Nucleus accumbens (tissue), 56 donors: ENCODE results near the gene VEZF1.

Experiments
- DNase-seq, 56 donors: peaks; one replicate each; lab custom pipeline; 2025; lab: John Stamatoyannopoulos, UW

The VEZF1 gene

GRCh38 chr17:57955183-57955931 lies 32.7 kb downstream of the VEZF1 start, which contains the start of gene CUEDC1:
Gene CUEDC1 (minus strand): TSS chr17:57955412. CDS start chr17:57885564, 69,848 bp downstream.
- DNase-seq: peak in 47 of 56 donors; percentile 33 to 94 (median 65)

- DNase-seq: peak in 41 of 56 donors; percentile 25 to 76 (median 56)
These were observed 33.5 kb downstream of the VEZF1 start for GRCh38 chr17:57954397-57955182.

- no peak for DNase-seq
These were observed 34.2 kb downstream of the VEZF1 start for GRCh38 chr17:57953705-57954396.

GRCh38 chr17:57953219-57953618 lies 34.8 kb downstream of the VEZF1 start:
- no peak for DNase-seq

GRCh38 chr17:57949649-57950048 lies 38.4 kb downstream of the VEZF1 start:
- DNase-seq: no peak

GRCh38 chr17:57948555-57949420 lies 39.3 kb downstream of the VEZF1 start:
- peak in 1 of 56 donors; percentile 16 for DNase-seq

GRCh38 chr17:57948169-57948554 lies 39.9 kb downstream of the VEZF1 start:
- no peak for DNase-seq

GRCh38 chr17:57947369-57947768 lies 40.7 kb downstream of the VEZF1 start:
- DNase-seq: no peak

- peak in 19 of 56 donors; percentile 17 to 68 (median 34) for DNase-seq
These were observed 41.2 kb downstream of the VEZF1 start for GRCh38 chr17:57946798-57947358.

GRCh38 chr17:57945996-57946797 lies 41.9 kb downstream of the VEZF1 start:
- DNase-seq: no peak

- no peak for DNase-seq
These were observed 43.1 kb downstream of the VEZF1 start for GRCh38 chr17:57944908-57945307.

GRCh38 chr17:57943645-57944044 lies 44.4 kb downstream of the VEZF1 start:
- DNase-seq: no peak

GRCh38 chr17:57943140-57943539 lies 44.9 kb downstream of the VEZF1 start:
- DNase-seq: peak in 2 of 56 donors; percentile 32 to 41

- DNase-seq: peak in 3 of 56 donors; percentile 8 to 37 (median 18)
These were observed 46.4 kb downstream of the VEZF1 start for GRCh38 chr17:57941384-57942370.

- DNase-seq: peak in 30 of 56 donors; percentile 19 to 73 (median 42)
These were observed 47.3 kb downstream of the VEZF1 start for GRCh38 chr17:57940653-57941329.

GRCh38 chr17:57940231-57940630 lies 47.8 kb downstream of the VEZF1 start:
- peak in 16 of 56 donors; percentile 17 to 57 (median 32) for DNase-seq

GRCh38 chr17:57939797-57940196 lies 48.3 kb downstream of the VEZF1 start:
- DNase-seq: peak in 9 of 56 donors; percentile 16 to 50 (median 31)
